Measurements from ENCODE around the gene MPRIP.
"Not testable (repeated sequence)": the region's sequence is repeated elsewhere in the genome, so short reads cannot be mapped to it uniquely, and the experiment has no call there.

The MPRIP gene

GRCh38 chr17:17011043-17011907 lies 31.0 kb upstream of the MPRIP start:
- DNase-seq (ENCODE audit: low read depth in 2 of 3, low spot score in 2 of 3) = not testable (repeated sequence)

DNA sequence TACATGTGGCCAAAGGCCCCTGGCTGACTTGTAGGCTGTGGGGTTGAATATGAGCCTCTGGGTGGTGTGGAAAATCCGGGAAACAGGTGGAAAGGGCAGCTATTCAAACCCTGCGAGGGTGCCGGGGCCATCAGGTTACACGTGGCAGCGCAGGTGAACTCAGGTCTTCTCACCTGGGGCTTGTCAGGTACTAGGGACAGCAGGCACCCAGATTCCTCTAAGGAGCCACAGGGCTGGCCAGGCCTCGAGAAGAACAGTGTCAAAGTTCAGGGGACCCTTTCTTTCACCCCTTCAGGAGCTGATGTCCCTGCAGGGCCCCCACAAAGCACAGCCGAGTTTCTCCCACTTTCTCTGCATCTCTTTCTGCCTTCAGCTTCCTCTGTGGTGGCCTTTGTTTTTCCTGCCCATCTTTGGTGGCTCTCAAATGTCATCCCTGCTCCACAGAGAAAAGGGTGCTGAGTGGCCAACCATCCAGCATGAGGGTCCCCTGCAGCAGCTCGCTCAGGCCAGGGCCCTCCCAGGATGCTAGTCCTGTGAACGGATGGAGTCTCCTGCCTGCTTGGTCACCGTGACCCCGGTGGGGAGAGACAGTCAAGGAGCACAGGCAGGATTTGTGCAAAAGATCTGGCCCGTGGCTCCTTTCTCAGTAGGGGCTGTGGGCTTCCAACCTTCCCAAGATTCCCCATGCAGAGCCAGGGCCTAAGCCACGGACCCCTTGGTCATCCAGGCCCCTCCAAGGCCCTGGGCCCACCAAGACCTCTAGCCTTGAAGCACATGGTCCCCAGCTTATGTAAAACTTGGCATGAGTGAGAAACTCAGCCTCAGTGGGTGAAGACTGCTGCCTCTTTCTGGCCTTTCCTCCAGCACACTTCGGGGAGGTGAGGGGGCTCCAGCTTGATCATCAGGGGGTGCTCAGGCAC lies 28.2 kb upstream of the MPRIP start:
- DNase-seq (ENCODE audit: low read depth in 2 of 3, low spot score in 2 of 3) = not testable (repeated sequence)

- DNase-seq (ENCODE audit: low read depth in 2 of 3, low spot score in 2 of 3) = not testable (repeated sequence)
Observed at GRCh38 chr17:17014748-17015124, 27.5 kb upstream of the MPRIP start.

- DNase-seq (ENCODE audit: low read depth in 2 of 3, low spot score in 2 of 3) = no peak
Observed at GRCh38 chr17:17015230-17015629, 27.0 kb upstream of the MPRIP start.

DNA sequence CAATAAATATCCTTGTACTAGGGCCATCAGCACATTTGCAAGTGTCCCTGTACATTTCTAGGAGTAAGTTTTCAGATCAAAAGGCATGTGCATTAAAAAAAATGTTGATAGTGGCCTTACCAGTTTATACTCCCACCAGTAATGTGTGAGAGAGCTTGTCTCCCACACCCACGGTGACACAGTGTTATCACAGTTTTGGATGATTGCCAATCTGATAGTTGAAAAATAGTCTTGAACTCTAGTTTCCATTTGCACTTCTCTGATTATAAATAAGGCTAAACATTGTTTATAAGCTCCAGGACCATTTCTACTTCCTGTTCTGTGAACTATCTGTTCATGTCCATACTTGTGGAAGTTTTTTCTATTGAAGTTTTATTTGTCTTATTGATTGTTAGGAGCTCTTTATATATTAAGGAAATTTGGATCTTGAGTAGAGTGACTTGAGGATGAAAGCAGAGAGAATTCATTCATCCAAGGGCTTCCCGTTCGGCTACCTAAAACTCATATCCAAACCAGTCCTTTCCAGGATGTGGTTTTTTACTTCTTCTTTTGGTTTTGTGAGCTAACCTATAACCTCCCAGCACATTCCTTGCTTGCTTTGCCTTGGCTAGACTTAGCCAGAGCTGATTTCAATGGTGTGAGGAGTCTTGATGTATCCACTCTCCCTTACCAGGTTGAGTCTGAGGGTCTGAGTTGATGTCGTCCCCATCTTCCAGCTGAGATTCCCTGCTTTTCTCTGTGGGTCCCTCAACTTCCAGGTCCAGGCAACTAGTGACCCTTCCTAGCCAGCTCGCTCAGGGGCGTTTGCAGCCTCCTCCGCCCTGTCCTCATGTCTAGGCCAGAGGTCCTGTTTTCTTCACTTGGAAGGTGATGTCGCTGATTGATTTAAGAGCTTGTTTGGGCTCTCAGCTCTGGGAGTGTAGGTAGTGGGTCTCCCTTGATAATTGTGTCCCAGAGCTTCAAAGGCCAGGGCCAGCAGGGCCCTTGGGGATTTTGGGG lies 25.8 kb upstream of the MPRIP start:
- not testable (repeated sequence) for DNase-seq (ENCODE audit: low read depth in 2 of 3, low spot score in 2 of 3)

DNA sequence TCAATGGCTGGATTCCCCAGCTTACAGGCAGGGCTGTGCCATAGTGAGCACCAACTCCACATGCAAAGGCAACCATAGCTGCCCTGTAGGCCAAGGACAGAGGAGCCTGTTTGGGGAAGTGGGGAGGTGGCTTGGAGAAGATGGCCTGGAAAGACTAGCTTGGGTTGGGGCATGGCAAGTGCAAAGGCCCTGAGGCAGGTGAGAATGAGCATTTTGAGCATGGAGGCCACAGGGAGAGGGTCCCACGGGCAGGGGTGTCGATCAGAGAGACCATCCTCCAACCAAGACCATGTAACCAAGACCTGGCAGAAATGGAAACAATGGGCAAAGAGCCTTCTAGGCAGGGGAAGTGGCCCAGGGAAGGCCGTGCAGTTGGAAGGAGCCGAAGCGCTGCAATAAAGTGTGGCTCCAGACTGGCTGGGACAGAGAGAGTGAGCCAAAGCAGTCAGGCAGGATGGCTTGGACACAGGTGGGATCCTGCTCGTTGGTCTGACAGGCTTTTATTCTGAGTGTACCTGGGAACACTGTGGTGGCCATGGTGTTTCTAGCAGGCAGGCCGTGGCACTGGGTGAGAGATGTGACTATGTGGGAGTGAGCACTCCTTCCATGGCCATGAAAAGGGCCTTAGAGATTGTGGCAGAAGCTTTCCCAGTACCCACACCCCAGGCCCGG lies 24.8 kb upstream of the MPRIP start:
- DNase-seq (ENCODE audit: low read depth in 2 of 3, low spot score in 2 of 3) = no peak

DNA sequence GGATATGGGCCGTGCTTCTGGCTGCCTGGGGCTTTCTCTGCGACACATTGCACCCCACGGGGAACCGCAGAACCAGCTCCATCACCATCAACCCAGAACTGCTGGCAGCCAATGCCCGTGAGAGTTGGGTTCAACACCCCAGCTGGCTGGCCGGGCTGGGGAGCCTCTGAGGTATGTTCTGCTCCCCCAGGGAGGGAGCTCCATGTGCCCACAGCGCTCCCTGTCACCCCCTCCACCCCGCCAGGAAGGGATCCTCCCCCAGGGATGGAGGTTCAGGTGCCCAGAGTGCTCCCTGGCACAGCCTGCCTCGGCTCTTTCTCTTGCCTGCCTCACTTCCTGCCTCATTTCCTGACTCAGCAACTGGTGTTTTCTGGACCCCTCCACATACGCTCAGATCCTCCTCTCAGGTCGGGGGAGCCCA lies 24.2 kb upstream of the MPRIP start:
- DNase-seq (ENCODE audit: low read depth in 2 of 3, low spot score in 2 of 3) = no peak

GRCh38 chr17:17018612-17019429 lies 23.4 kb upstream of the MPRIP start:
- no peak for DNase-seq (ENCODE audit: low read depth in 2 of 3, low spot score in 2 of 3)

DNA sequence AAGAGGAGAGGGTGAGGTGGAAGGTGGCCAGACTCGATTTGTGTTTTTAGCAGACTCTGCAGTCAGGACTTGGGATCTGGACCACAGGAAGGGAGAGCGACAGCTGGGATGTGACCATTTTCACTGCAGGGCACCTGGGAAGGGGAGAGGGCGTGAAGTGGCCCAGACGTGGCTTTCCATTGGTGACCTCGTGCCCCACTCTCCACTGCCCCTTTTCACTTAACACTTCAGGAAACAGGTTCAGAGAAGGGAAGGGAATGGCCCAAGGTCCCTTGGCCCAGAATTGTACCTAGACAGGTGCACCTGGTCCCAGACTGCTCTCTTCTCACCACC lies 22.9 kb upstream of the MPRIP start:
- no peak for DNase-seq (ENCODE audit: low read depth in 2 of 3, low spot score in 2 of 3)

- DNase-seq (ENCODE audit: low read depth in 2 of 3, low spot score in 2 of 3) = no peak
Observed at GRCh38 chr17:17019891-17020456, 22.3 kb upstream of the MPRIP start.

- no peak for DNase-seq (ENCODE audit: low read depth in 2 of 3, low spot score in 2 of 3)
Observed at GRCh38 chr17:17020821-17021193, 21.4 kb upstream of the MPRIP start.

- no peak for DNase-seq (ENCODE audit: low read depth in 2 of 3, low spot score in 2 of 3)
Observed at GRCh38 chr17:17021194-17021863, 20.9 kb upstream of the MPRIP start.

GRCh38 chr17:17022011-17022410 lies 20.2 kb upstream of the MPRIP start:
- no peak for DNase-seq (ENCODE audit: low read depth in 2 of 3, low spot score in 2 of 3)

GRCh38 chr17:17022456-17022855 lies 19.8 kb upstream of the MPRIP start:
- DNase-seq (ENCODE audit: low read depth in 2 of 3, low spot score in 2 of 3) = no peak

DNA sequence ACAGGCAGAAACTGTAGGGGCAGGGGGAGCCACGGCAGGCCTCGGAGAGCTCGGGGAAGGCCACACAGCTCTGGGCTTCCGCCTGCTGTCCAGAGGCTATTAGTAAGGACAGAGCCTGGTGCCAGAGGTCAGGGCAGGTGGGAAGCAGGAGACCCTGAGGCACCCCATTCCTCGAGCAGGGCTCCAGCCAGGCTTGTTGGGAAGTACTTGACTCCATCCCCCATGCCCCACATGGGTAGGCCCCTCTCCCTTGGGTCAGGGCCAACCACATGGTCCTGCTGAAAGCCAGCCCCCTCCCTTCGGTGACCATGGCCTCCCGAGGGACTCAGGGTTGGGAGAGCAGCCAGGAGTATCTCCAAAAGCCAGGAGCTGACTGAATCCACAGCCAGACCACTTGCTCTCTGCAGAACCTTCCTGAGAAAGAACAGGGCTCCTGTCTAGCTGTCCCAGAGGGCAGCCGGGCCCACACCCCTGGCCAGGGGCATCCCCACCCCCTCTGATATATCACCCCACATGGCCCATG lies 17.4 kb upstream of the MPRIP start:
- DNase-seq (ENCODE audit: low read depth in 2 of 3, low spot score in 2 of 3) = no peak

DNA sequence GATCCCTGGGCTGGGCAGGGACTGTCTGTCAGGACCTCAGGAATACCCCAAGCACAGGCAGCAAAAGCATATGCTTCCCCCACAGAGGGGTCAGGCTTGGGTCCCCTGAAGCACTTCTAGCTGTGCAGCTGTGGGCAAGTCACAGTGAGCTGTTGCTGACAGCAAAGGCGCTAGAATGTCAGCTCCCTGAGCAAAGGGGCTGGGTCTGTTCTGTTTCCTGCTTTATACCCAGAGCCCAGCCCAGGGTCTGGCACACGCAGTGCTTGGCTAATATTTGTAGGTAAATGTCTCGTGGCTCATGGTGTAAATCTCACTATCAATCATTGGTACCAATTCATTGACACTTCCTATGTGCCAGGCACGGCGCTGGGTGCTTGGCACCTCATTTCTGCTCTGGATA lies 16.6 kb upstream of the MPRIP start:
- DNase-seq (ENCODE audit: low read depth in 2 of 3, low spot score in 2 of 3) = no peak

DNA sequence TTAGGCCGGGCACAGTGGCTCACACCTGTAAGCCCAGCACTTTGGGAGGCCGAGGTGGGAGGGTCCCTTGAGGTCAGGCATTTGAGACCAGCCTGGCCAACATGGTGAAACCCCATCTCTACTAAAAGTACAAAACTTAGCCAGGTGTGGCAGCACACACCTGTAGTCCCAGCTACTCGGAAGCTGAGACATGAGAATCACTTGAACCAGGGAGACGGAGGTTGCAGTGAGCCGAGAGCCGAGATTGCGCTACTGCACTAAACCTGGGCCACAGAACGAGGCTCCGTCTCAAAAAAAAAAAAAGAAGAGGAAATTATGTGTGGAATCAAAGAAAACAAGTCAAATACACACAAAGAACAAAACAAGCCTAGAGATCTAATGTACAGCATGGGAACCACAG lies 16.1 kb upstream of the MPRIP start:
- no peak for DNase-seq (ENCODE audit: low read depth in 2 of 3, low spot score in 2 of 3)

GRCh38 chr17:17027442-17028058 lies 14.7 kb upstream of the MPRIP start:
- no peak for DNase-seq (ENCODE audit: low read depth in 2 of 3, low spot score in 2 of 3)

Data from activated CD8-positive, alpha-beta memory T cell treated with anti-CD3 and anti-CD28 coated beads for 48 hours (primary cell).